HG02884 (cell line): ENCODE data around the gene SAMD11.

ENCODE experiments used
- ATAC-seq: cut with Tn5 transposase; IDR thresholded peaks from one replicate; pipeline ENCODE4 v1.9.1; 2021; ENCODE audit warnings: mild to moderate bottlenecking, moderate library complexity; ENCODE audit not compliant: unreplicated experiment

SAMD11 gene

DNA sequence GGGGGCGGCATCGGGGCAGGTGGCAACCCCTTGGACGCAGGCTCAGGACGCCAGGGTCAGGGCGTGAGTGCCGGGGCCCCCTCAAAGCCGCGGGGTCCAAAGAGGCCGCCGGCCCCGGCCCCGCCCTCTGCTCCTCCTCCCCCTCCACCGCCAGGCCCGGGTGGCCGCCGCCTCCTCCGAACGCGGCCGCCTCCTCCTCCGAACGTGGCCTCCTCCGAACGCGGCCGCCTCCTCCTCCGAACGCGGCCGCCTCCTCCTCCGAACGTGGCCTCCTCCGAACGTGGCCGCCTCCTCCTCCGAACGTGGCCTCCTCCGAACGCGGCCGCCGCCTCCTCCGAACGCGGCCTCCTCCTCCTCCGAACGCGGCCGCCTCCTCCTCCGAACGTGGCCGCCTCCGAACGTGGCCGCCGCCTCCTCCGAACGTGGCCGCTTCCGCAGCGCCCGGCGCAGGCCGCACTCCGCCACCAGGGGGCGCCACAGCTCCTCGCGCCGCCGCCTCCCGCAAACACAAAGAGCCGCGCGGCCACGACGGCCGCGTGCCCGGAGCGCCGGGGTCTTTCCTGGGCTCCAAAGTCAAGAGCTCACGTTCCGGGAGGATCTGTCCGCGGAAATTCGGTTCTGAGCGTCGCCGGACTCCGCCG lies 19.3 kb upstream of the SAMD11 start:
- ATAC-seq: no peak

DNA sequence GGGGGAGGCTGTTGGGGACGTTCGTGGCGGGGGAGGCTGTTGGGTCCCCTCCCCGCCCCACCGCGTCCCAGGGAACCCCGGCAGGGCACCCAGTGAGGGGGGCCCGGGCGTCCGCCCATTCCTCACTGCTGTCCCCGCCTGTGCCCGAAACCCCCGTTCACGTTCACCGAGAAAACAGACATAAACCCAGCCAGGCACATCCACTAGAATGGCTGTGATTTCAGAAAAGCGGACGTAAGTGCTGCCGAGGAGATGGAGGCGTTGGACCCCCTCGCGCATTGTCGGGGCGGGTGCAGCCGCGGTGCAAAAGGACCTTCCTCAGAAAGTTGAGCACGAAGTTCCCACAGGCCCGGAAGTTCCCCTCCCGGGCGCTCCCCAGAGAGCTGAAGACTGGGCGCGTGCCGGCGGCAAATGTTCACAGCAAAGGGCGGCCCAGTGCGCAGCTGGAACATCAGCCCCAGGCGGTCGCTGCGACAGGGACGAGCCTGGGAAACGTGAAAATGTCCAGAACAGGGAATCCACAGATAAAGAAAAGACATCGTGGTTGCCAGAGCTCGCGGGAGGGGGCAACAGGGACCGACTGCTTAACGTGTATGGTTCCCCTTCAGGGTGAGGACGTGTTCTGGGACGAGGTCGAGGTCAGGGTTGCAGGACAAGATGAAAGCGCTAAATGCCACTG lies 18.5 kb upstream of the SAMD11 start:
- no peak for ATAC-seq

GRCh38 chr1:905811-906599 lies 17.7 kb upstream of the SAMD11 start:
- ATAC-seq: no peak

GRCh38 chr1:906600-907420 lies 16.9 kb upstream of the SAMD11 start:
- ATAC-seq: no peak

DNA sequence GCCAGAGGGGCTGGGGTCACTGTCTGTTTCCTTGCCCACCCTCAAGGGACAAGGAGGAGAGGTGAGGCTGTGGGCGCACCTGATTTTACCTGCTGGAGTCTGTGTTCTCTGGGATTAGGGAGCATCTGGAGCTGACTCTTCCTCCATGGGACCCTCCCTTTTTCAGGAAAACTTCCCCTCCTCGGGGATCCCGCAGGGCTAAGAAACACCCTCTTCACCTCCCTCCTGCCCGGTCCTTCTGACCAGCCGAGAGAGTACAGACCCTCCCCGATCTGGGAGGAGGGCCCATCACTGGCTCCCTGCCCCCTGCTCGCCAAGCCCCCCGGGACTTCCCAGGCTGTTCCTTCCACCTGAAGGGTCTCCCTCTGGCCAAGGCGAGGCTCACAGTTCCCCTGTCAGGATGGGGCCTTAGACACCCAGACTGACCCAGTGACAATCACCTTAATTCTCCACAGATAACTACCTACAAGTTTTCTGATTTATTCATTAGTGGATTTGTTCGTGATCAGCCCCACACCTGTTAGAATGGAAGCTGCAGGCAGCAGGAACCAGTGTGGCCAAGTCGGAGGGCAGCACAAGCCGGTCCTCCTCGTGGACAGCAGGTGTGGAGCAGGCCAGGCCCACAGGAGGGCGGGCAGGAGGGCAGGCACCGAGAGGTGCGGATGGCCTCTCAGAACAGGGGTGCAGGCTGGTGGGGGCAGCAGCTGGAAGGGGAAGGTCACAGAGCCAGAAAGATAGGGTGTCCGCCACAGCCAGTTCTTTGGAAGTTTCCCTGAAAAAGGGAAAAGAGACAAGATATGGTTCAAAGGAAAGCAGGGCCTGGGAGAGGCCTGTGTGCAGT lies 15.9 kb upstream of the SAMD11 start:
- ATAC-seq: no peak

GRCh38 chr1:908661-909060 lies 15.1 kb upstream of the SAMD11 start:
- ATAC-seq: no peak

GRCh38 chr1:909861-910310 lies 13.8 kb upstream of the SAMD11 start:
- ATAC-seq: no peak

DNA sequence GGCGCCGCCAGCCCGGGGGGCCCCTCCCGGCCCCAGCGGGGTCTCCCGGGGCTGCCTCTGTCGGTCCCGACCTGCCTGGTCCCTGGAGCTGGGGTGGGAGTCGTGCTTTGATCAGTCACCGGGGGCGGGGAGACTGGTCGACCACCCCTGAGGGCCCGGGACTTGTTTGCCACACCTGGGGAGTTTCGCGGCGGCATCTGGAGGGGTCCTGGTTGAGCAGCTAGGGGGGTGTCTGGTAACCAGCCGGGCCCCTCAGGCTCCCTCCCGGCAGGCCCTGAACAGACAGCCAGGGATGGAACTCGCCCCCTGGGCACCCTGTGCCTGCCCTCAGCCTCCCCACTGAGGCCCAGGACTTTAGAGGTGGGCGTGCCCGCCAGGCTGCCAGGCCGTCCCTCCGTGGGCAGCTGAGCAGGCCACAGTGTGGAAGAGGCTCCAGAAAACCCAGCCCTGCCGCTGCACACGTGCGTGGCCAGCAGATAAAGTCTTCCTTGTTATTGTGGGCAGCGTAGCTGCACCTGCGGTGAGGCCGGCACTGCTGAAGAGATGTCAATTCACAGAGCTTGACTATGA lies 13.3 kb upstream of the SAMD11 start:
- ATAC-seq: no peak

- ATAC-seq: no peak
These were observed 12.6 kb upstream of the SAMD11 start for GRCh38 chr1:910881-911721.

DNA sequence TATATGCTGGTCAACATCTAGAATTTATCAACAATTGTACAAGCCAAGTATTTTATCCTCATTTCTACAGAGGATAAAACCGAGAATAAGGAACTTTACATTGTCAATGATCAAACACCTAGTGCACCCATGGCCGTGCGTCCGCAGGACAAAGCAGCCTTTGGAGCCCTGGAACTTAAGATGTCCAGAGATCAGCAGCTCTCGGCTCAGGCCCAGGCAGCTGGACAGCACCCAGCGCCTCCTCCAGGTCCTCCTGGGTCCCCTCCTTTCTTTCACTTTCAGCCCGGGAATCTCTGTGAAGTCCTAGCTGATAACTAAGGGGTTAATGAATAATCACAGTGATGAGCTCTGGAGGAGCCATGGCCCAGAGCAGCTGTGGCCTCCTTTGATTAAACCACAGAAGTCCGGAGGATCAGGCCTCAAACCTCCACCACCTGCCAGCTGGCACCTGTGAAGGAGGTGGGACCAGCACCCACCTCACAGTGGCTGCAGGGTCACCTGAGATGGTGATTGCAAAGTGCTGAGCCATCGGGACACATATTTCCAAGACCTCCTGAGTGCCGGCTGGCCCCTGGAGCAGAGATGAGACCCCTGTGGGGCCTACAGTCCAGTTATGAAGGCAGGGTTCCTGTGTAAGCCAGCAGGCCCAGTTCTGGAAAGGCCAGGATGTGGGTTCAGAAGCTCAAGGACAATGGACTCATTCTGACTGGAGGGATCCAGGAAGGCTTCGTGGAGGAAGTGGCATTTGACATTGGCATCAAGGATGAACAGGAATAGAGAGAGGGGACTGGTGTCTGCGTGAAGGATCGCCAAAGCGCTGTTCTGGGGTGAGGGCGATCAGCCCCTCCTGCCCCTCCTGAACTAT lies 11.6 kb upstream of the SAMD11 start:
- no peak for ATAC-seq

GRCh38 chr1:912740-913301 lies 10.9 kb upstream of the SAMD11 start:
- no peak for ATAC-seq

DNA sequence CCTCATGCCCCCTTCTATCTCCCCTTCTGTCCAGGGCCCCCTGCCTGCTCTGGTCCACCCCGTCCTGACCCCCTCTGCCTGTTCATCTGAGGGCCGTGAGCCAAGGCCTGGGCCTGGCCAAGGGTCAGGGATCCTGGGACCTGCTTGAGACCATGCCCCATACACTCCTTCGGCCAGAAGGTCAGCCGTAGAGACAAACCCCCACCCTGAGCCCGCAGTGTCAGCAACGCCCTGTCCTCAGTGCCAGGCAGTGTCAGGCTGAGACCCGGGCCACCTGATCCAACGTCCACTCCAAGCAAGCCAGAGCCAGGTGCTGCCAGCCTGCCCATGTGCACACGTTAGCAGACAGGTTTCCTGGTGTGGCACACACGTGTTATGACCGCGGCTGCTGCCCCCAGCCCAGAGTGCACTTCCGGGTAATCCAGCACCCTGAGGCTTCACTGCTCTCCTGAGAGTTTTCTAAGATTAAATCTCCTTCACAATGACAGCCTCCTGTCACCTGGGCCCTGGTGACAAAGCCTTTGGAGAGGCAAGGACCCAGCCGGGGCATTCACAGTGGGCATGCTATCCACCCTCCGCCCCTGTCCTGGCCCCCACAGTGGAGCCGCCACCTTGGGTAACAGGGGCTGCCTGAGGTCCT lies 10.1 kb upstream of the SAMD11 start:
- ATAC-seq: no peak

DNA sequence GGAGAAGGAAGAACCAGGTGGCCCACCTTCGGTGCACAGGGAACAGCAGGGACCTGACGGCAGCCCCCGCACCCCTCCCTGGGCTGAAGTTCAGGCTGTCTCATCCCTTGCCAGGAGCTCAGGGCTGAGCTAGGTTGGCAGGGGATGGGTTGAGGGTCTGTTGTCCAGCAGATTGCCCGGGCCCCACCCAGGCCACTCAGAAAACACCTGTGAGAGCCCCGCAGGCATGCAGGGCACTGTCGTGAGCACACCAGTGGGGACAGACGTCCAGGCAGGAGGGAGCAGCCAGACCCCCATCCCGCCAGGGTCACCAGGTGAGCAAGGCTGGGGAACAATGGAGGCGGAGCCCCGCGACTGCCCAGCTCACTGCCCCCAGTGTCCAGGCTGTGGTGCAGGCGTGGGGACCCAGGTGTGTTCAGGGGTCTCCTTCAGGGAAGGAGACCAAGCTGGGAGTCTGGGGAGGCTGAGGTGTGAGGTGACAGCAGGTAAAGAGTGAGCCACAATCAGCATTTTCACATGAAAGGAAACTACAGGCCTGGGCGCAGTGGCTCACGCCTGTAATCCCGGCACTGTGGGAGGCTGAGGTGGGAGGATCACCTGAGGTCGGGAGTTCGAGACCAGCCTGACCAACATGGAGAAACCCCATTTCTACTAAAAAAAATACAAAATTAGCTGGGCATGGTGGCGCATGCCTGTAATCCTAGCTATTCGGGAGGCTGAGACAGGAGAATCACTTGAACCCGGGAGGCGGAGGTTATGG lies 9.4 kb upstream of the SAMD11 start:
- no peak for ATAC-seq

- no peak for ATAC-seq
These were observed 8.8 kb upstream of the SAMD11 start for GRCh38 chr1:914891-915280.

- ATAC-seq: no peak
These were observed 8.2 kb upstream of the SAMD11 start for GRCh38 chr1:915295-916172.
